Activated T-cell treated with anti-CD3 and anti-CD28 coated beads, Interleukin-2, amount 50 U/mL, for 48 hours (primary cell): Measurements from ENCODE around the gene TSPAN11.

ENCODE experiments used
- DNase-seq, 2 experiments: peaks; one replicate each; pipeline ENCODE4 v3.0.0-alpha.2; 2020

TSPAN11 gene

DNA sequence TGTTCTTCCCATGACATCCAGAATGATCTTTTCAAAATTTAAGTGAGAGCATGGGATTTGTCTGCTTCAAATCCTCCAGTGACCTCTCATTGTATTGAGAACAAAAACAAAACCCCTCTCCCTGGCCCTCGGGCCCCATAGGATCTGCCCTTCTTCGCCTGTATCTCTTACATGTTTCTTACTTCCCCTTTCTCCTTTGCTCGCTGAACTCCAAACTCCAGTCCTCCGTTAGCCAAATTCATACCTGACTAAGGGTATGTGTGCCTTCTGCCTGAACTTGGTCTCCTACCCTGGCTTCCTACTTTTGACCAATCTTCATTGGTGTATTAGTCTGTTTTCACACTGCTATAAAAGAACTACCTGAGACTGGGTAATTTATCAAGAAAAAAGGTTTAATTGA, 13.2 kb upstream of the TSPAN11 start:
- no peak for DNase-seq

DNA sequence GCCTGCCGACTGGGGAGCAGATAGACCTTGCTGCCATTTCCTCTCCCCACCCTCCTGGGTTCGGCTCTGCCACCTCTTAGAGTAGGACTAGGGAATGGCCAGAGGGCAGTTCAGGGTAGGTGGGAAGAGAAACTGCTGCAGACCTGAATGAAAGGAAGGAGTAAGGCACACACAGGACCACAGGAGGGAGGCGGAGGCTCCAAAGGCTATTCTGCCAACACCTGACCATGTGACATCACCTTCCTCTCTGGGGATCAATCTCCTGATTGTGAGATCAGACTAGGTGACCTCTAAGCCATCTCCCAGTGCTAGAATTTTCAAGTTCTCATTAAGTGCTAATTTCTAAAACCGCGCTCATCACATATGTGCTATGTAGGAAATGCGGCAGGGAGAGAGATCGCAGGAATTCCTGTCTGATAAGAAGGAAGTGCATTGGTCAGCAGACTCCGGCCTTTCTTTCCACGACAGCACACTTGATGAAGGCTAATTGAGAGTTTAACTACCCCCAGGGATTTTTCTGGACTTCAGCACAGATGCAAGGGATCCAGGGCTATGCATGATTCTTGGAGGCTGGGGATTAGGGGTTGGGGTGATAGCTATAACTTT, 11.5 kb upstream of the TSPAN11 start:
- no peak for DNase-seq

DNA sequence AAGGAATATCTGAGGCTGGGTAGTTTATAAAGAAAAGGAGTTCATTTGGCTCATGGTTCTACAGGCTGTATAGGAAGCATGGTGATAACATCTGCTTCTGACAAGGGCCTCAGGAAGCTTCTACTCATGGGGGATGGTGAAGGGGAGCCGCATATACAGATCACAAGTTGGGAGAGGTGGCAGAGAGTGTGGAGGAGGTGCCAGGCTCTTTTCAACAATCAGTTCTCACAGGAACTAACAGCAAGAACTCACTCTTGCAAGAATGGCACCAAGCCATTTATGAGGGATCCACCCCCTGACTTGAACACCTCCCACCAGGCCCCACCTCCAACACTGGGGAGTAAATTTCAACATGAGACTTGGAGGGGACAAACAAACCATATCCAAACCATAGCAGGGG, 3.5 kb upstream of the TSPAN11 start:
- no peak for DNase-seq

DNA sequence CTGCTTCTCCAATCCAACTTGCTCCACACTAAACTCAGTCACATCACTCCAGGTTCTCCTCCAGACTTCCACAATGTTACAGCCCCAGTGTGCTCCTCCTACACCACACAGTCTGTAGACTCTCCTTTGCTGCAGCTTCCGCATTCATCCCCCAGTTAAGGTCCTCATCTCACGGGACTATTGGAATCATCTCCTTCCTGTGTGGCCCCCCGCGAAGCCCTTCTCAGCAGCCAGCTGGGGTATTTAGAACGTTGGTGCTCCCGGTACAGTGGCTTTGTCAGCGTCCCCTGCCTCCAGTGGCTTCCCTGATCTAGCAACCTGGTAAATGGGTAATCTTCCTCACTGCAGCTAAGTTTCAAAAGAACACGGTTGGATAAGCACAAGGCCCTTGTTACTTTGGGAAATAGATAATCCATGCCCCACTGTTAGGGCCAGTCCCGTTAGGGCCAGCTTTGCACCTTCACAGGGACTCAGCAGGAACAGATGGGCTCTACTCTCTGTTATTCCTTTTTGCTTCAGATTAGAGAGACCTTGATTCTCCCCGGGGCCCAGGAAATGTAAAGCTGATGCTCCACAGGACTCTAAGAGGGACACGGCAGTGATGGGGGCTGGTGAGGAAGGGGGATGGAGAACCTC, 823 bp upstream of the TSPAN11 start:
- no peak for DNase-seq

- no peak for DNase-seq
Observed at GRCh38 chr12:30927222-30927611, 669 bp downstream of the TSPAN11 start.

- DNase-seq, result no peak
Observed at GRCh38 chr12:30928356-30929244, 2.1 kb downstream of the TSPAN11 start.

DNA sequence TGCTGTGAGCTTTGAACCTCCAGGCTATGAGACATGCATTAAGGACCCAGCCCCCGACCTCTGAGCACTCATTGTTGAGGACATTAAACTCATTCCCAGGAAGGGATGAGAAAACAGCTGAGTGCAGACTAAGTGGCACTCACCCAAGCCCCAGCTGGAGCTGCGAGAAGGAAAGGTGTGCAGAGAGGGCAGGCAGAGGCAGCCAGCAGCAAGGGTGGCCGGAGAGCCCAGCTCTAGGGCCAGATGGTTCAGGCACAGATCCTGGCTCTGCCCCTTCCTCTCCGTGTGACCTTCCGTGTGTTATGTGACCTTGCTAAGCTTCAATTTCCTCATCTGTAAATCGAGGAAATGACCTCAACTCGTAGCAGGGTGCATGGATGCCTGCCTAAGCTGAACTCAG, 3.7 kb downstream of the TSPAN11 start:
- DNase-seq, result no peak

GRCh38 chr12:30930641-30931040, 4.1 kb downstream of the TSPAN11 start:
- DNase-seq, result no peak

- DNase-seq, result no peak
Observed at GRCh38 chr12:30932881-30933280, 6.3 kb downstream of the TSPAN11 start.

DNA sequence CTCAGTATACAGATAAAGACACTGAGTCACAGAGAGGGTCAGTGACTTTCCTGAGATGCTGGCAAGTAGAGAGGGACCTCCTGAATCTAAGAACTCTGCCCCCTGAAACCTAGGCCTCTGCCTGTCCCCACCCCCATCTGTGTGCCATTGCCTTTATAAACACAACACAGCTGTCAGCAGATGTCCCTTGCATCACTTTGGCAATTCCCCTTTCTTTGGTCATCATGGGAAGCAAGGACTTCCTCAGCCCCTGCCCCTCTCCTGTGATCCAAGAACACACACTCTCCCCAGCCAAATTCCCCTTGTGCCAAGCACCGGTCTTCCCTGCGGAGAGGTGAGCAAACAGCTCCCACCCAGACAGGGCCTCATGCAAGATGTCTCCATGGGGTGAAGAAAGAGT, 8.3 kb downstream of the TSPAN11 start:
- DNase-seq, result no peak

- no peak for DNase-seq
Observed at GRCh38 chr12:30936036-30936435, 9.5 kb downstream of the TSPAN11 start.

GRCh38 chr12:30939234-30939633, 12.7 kb downstream of the TSPAN11 start:
- no peak for DNase-seq

DNA sequence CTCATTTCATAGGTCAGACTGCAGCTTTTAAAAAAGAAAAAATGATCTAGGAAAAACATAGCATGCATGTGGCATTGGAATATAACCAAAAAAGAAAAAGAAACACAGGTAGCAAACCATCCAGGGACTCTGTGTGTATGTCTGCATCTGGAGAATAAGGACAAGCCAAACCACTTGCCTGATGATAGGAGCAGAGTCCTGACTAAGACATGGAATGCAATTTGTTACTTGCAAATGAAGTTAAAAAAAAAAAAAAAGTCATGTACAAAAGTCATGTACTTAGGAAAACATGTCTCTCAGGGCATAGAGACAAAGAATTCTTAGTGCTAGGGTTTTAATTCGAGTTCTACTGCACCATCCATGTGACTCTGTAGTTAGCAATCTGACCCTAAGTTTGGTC, 15.9 kb downstream of the TSPAN11 start:
- no peak for DNase-seq

- no peak for DNase-seq
Observed at GRCh38 chr12:30942936-30943335, 16.4 kb downstream of the TSPAN11 start.

DNA sequence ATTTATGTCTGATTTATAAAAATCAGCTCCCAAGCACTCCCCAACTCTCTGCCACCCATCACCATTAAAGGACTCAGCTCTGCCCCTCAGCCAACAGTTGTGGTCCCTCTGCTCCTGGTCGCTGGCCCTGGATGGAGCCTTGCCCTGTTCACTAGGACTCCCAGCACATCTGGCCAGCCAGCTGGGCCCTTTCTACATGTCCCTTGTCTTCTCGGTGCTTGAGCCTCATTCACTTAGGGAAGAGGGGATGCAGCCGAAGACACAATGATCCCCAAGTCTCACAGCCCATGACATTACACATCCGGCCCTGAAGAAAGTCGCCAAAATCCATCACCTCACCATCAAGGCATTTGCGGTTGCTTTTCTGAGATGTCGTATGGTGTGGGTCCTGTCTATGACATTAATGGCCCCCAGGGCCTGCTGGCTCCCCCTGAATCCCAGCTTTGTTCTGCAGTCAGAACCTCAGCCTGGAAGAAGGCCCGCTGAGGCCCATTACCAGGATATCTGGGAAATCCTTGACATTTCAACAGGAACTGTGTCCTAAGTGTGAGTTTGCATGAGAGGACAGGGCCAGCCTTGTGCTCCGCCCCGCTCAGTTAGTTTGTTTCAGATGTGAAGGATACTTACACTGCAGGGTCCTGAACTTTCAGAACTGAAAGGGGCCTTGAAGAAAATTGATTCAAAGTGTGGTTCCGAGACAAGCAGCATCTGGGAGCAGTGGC, 19.1 kb downstream of the TSPAN11 start:
- no peak for DNase-seq

DNA sequence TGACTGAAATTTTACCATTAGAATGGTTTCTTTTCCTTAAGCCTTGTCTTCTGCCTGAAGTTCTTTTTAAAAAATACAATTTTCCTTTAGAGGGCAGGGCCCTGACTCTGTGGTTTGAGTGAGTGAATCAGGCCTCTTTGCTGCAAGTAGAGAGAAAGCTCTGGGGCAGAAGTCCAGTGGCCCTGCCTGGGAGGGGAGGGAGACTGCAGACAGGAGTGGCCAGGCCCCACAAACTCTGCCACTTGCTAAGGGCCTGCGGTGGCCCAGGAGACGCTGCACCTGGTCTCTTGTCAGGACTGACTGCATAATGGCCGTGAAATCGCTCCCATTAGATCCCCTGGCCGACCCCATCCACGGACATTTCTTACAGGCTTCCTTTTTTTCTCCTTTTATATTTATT, 25.5 kb downstream of the TSPAN11 start:
- no peak for DNase-seq

GRCh38 chr12:30953257-30953656, 26.7 kb downstream of the TSPAN11 start:
- DNase-seq, result no peak

GRCh38 chr12:30953951-30954751, 27.6 kb downstream of the TSPAN11 start:
- DNase-seq, result no peak

DNA sequence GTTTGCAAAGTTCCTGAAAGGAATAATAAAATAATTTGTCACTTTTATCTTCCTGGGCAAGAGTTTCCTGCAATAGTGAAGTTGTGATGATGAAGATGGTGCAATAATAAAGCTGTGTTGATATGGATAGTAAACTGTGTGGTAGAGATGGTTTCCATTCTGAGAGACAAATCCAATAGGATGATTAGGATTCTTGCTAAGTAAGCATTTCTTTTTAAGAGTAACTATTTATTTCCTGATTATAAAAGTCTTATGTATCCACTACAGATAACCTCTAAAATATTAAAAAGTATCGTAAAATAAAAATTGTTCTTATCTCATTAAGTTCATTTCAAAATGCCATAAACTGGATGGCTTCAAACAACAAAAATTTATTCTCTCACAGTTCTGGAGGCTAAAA, 28.7 kb downstream of the TSPAN11 start:
- DNase-seq, result no peak

DNA sequence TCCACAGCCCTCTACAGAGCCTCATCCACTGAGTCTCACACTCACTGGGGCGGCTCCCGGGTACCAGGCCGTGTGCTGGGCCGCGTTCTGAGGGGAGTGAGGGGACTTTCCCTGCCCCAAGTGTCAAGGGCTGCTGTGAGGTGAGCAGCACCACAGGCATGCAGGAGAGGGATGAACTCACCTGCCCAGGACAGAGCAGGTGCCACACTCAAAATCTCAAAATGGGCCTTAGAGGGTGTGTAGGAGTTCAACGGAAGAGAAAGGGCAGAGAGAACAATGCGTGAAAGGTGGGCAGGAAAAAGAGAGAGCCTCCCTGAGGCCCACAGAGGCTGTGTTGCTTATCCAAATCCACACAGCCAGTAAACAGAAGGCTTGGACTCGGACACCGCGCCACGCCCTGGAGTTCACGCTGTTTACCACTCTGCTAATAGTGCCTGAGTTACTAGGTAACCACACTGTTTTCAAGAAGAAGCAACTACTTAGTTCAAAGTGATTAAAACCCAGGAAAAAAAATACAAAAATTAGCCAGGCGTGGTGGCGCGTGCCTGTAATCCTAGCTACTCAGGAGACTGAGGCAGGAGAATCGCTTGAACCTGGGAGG, 32.7 kb downstream of the TSPAN11 start:
- DNase-seq, result no peak

GRCh38 chr12:30959778-30960177, 33.2 kb downstream of the TSPAN11 start:
- no peak for DNase-seq

GRCh38 chr12:30961030-30961429, 34.5 kb downstream of the TSPAN11 start:
- DNase-seq, result no peak
